Ammon's horn (tissue), 1 donor: ENCODE results near the gene AP3S1.

Experiments used
- DNase-seq: peaks from one replicate; pipeline ENCODE4 v3.0.0-alpha.2; 2016; ENCODE audit warnings: low spot score

Gene AP3S1

GRCh38 chr5:115940080-115940810 is 98.5 kb downstream of the AP3S1 start:
- no peak for DNase-seq

DNA sequence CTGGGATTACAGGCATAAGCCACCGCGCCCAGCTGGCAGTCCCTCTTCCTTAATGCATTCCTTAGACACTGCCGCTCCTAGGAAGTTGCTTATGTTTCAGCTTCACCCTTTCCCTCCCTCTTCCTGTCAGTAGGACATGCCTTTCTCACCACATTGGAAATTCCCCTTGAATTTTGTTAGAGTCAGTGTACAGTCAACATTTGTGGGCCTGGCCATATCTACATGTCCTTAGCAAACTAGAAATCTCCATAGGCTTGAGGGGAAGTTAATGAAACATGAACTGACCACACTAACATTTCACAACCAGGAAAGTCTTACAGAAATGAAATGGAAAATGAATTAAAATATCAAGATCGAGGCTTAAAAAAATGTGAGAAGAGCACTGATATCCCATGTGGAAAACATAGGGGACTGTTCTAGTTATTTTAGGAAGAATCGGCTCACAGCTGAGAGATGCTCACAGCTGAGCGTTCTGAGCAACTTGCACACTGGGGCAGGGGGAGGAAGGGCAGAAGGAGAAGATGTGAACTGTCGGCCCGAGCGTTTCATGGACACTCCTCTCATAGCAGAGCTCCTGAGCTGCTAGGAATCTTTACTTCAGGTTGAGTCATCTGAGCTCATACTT is 99.4 kb downstream of the AP3S1 start:
- DNase-seq = no peak

GRCh38 chr5:115944501-115944900 is 102.8 kb downstream of the AP3S1 start:
- no peak for DNase-seq

GRCh38 chr5:115946655-115947054 is 104.9 kb downstream of the AP3S1 start:
- DNase-seq = no peak

GRCh38 chr5:115947260-115947659 is 105.5 kb downstream of the AP3S1 start:
- no peak for DNase-seq

DNA sequence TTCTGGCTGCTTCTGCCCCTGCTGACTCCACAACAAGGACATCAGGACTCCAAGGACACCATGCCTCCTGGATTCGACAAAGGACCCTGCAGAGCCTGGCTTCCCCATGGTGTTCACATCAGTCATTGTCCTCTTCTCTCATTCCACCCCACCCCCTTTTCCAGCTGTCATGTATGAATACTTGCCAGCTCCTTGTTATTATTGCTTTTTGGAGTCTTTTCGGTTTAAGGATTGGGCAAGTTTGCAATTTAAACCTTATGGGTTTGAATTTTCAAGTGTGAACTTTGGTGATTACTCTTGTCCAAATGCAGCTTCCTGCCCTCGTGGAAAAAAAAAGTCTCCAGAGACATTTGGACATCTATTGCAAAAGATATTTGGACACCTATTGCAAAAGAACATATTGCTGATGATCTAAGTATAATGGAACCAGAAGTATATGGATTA is 106.4 kb downstream of the AP3S1 start:
- no peak for DNase-seq

- DNase-seq = no peak
These were observed 107.4 kb downstream of the AP3S1 start for GRCh38 chr5:115949096-115949495.

DNA sequence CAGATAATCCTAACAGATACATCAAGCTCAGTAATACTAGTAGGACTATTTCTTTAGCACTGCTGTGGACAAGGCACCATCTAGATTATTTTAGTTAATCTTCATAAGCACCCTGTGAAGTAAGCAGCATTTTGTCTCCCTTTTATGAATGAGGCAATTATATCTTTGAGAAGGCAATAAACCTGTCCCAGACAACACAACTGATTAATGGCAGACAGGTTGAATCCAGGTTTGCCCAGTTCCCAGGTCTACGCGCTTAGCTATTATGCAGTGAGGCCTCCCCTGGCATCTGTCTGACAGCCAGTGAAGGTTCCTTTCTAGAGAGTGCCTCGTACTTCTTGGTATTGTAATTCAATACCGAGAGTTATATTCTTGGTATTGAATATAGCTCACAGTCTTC is 110.9 kb downstream of the AP3S1 start:
- no peak for DNase-seq

- no peak for DNase-seq
These were observed 112.4 kb downstream of the AP3S1 start for GRCh38 chr5:115954144-115954543.

GRCh38 chr5:115956957-115957356 is 115.2 kb downstream of the AP3S1 start:
- no peak for DNase-seq

- no peak for DNase-seq
These were observed 119.9 kb downstream of the AP3S1 start for GRCh38 chr5:115961381-115962238.

GRCh38 chr5:115962239-115962564 is 120.5 kb downstream of the AP3S1 start, which contains the start of gene LVRN:
Gene LVRN (plus strand): TSS chr5:115962475. CDS start chr5:115962618, 143 bp downstream.
- DNase-seq = no peak

GRCh38 chr5:115962565-115963402 is 121.0 kb downstream of the AP3S1 start:
- DNase-seq = no peak

DNA sequence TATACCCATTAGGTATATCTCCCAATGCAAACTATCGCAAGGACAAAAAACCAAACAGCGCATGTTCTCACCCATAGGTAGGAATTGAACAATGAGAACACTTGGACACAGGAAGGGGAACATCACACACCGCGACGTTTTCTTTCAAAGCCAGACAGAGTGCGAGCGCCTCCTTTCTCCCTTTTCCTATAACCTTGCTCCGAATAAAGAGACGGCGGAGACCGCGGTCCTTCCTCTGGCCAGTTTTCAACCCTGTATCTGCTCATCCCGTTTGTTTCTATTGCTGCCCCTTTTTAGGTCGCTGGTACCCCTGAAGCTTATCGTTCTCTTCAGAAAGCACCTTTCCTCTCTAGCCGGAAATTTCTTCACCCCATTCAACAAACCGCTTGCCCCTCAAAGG is 121.8 kb downstream of the AP3S1 start:
- no peak for DNase-seq
